HG03039 (cell line): Measurements from ENCODE around the gene KCNH4.
"Not testable (repeated sequence)": the region's sequence is repeated elsewhere in the genome, so short reads cannot be mapped to it uniquely, and the experiment has no call there.

Experiments used
- ATAC-seq: cut with Tn5 transposase; IDR thresholded peaks from one replicate; pipeline ENCODE4 v1.9.1; 2021; ENCODE audit warnings: mild to moderate bottlenecking, moderate library complexity; ENCODE audit not compliant: unreplicated experiment

Gene KCNH4

GRCh38 chr17:42197564-42198156 is 16.7 kb upstream of the KCNH4 start:
- no peak for ATAC-seq

GRCh38 chr17:42193969-42194899 is 13.3 kb upstream of the KCNH4 start, which contains the start of gene GHDC:
Gene GHDC, minus strand, starts transcription at chr17:42194494. Its CDS starts 913 bp downstream, at chr17:42193581.
- ATAC-seq: peak; percentile 65

- ATAC-seq: no peak
These were observed 12.4 kb upstream of the KCNH4 start for GRCh38 chr17:42193216-42193968.

GRCh38 chr17:42192189-42193126 is 11.5 kb upstream of the KCNH4 start:
- no peak for ATAC-seq

GRCh38 chr17:42191275-42191608 is 10.3 kb upstream of the KCNH4 start:
- ATAC-seq: no peak

- ATAC-seq: no peak
These were observed 9.7 kb upstream of the KCNH4 start for GRCh38 chr17:42190491-42191274.

GRCh38 chr17:42189651-42189965 is 8.7 kb upstream of the KCNH4 start:
- no peak for ATAC-seq

GRCh38 chr17:42188749-42189650 is 8.1 kb upstream of the KCNH4 start:
- ATAC-seq: no peak

- ATAC-seq: no peak
These were observed 6.9 kb upstream of the KCNH4 start for GRCh38 chr17:42187833-42188232.

GRCh38 chr17:42186191-42186590 is 5.2 kb upstream of the KCNH4 start:
- ATAC-seq: not testable (repeated sequence)

GRCh38 chr17:42185621-42185930 is 4.6 kb upstream of the KCNH4 start:
- ATAC-seq: no peak

- ATAC-seq: no peak
These were observed 4.0 kb upstream of the KCNH4 start, which contains the start of gene HCRT for GRCh38 chr17:42184713-42185620. Gene HCRT, minus strand, starts transcription at chr17:42185452. Its CDS starts 87 bp downstream, at chr17:42185365.

GRCh38 chr17:42183741-42184711 is 3.1 kb upstream of the KCNH4 start:
- ATAC-seq: no peak

- ATAC-seq: no peak
These were observed 2.2 kb upstream of the KCNH4 start for GRCh38 chr17:42182927-42183734.

GRCh38 chr17:42181851-42182207 is 887 bp upstream of the KCNH4 start:
- no peak for ATAC-seq

- ATAC-seq: no peak
These were observed 476 bp downstream of the KCNH4 start for GRCh38 chr17:42180411-42180921.
